ENCODE results near the gene SHC4.

Gene SHC4

DNA sequence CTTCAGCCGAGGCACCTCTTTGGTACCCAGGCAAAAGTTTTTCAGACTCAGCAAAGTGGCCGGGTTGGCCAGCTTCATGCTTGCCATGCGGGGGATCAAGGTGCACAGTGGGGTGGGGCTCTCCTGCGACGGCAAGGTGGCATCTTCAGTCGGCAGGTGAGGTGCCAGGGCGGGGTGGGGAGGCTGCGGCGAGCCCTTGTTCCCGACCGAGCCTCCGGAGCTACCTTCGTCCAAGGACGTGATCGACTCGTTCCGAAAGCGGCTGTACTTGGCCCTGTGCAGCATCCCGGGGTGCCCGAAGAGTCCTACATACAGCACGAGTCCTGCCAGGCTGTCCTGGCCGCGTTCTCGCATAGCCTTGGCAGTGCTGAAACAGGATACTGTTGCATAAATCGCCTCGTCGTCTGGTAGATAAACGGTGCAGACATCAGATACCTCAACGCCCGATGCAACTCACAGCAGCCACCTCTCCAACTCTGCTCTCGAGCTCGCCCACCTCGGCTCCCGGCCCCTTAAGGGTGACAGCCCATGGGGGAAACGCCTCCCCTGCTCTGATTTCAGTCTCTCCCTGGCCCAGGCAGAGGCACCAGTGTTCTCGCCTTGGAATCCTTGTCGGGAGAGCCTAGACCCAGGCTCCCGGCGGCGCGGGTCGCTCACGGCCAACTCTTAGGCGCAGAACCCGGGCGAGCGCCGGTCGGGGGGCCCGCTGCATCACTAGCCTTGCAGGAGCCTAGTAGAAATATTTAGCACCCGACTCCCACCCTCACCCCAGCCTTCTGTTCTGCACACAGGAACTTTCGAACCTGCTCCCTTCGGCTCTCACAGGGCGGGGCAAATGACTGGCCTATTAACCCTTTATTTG, 826 bp downstream of the SHC4 start:
- peak overlapping the region; percentile 51 for H3K4me3 ChIP-seq (replicated peaks; ENCODE audit: low read depth, low read length)
- TF ChIP-seq, protein P1, sequence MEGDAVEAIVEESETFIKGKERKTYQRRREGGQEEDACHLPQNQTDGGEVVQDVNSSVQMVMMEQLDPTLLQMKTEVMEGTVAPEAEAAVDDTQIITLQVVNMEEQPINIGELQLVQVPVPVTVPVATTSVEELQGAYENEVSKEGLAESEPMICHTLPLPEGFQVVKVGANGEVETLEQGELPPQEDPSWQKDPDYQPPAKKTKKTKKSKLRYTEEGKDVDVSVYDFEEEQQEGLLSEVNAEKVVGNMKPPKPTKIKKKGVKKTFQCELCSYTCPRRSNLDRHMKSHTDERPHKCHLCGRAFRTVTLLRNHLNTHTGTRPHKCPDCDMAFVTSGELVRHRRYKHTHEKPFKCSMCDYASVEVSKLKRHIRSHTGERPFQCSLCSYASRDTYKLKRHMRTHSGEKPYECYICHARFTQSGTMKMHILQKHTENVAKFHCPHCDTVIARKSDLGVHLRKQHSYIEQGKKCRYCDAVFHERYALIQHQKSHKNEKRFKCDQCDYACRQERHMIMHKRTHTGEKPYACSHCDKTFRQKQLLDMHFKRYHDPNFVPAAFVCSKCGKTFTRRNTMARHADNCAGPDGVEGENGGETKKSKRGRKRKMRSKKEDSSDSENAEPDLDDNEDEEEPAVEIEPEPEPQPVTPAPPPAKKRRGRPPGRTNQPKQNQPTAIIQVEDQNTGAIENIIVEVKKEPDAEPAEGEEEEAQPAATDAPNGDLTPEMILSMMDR (IDR thresholded peaks at IDR 0.05; ENCODE audit: low read depth, low read length, missing control alignments), result no peak
- DNase-seq (ENCODE audit: extremely low read depth, low read depth), result no peak

DNA sequence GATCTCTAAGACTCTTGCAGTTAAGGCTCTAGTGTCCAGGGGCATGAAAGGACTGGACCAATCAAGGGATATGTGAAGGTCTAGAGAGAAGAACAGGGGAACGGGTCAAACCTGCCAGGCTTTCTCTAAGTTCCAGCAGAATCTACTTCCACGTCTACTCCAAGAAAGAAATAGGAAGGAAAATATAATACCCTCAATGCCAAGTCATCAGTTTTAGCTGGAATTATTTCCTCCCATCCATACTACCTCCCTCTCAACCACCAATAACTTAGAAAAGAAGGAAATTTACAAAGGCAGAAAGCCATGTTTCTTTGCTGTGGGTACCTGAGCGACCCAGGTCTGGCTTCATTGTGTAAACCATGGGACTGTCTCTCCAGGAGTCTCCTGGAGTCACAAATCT, 7.8 kb downstream of the SHC4 start:
- no peak overlapping the region for H3K4me3 ChIP-seq (replicated peaks; ENCODE audit: low read depth, low read length)
- TF ChIP-seq, protein P1 (IDR thresholded peaks at IDR 0.05; ENCODE audit: low read depth, low read length, missing control alignments), result no peak
- DNase-seq (ENCODE audit: extremely low read depth, low read depth), result no peak

DNA sequence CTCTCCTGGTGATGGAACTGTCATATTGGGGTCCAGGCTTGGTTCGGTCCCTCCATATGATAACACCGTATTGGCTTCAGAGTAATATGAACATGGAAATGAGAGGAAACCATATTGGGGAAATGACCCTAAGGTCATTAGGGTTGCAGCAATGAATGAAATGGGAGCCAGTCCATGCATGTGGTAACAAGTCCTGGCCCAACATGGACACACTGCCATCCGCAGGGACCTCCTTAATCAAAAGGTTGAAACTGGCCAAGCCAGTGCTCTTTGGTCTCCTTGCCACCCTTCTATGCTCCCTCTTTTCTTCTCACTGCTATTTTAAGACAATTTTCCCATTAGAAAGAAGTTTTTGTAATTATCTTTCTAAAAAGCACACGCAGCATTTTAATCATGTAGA, 8.3 kb downstream of the SHC4 start:
- no peak for DNase-seq (ENCODE audit: extremely low read depth, low read depth)
- no peak overlapping the region for H3K4me3 ChIP-seq (replicated peaks; ENCODE audit: low read depth, low read length)
- TF ChIP-seq, protein P1 (IDR thresholded peaks at IDR 0.05; ENCODE audit: low read depth, low read length, missing control alignments), result no peak

DNA sequence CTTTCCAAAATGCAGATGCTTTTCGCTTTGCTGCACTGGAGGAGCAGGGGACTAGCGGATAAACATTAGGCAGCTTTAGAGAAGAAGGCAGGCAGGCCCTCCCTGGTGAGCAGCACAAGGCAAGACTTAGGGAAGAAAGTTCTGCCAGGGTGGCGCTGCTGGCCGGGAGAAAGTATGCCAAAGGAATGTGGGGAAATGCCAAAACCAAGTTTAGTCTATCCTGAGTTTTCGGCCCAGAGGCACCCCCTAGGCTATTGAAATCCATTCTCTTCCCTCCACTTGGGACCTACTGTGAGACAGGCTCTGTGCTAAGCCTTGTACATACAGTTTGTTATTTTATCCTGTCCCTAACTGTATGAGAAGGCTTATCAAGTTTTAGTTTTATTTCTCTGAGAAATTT, 9.2 kb downstream of the SHC4 start:
- H3K4me3 ChIP-seq (replicated peaks; ENCODE audit: low read depth, low read length), result no peak overlapping the region
- TF ChIP-seq, protein P1 (IDR thresholded peaks at IDR 0.05; ENCODE audit: low read depth, low read length, missing control alignments), result no peak
- DNase-seq (ENCODE audit: extremely low read depth, low read depth), result no peak

DNA sequence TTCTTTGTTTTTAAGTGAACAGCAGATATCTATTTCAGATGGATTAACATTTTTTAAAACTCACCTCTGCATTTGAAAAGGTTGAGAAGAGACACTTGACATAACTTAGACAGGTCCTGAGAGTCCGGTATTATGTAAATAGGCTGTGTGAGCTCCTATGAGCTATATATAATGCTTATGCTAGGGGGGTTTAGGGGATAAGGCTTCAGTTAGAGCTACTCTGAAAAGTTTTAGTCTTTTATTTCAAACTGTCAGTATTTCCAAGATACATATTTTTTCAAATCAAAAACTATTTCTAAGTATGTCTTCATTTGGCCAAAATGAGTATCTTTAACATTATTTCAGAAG, 16.9 kb downstream of the SHC4 start:
- no peak for DNase-seq (ENCODE audit: extremely low read depth, low read depth)
- TF ChIP-seq, protein P1 (IDR thresholded peaks at IDR 0.05; ENCODE audit: low read depth, low read length, missing control alignments), result no peak
- no peak overlapping the region for H3K4me3 ChIP-seq (replicated peaks; ENCODE audit: low read depth, low read length)

DNA sequence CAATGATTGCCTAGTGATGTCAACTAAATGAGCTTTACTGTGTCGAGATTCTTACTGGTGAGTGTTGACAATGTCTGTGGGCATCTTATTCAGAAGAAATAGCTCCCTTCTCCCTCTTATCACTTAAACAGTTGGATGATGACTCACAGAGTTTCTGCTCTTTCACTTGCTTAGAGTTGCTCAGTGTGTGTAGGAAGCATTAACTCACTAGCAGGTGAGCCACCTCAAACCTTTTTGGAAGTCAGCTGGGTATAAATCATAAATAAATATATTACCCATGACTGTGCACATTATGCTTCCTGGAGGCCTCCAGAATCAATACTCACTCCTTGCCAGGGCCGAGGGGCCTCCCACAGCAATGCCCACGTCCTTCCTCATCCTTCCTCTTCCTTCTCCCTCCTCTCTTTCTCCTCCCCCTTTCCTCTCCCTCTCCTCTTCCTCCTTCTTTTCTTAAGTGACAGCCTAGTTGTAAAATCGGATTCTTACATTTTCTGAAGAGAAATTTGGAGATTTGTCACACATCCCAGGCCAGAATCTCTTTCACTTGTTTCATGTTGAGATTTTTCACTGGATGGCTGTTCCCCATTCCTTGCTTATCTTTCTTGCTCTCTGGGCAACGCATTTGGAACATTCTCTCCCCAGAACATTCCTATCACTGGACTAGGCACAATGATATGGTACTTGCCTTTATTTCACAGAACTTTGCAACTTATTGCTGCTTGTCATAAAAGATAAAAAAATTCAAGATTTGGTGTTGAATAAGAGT, 17.5 kb downstream of the SHC4 start:
- no peak for DNase-seq (ENCODE audit: extremely low read depth, low read depth)
- TF ChIP-seq, protein P1 (IDR thresholded peaks at IDR 0.05; ENCODE audit: low read depth, low read length, missing control alignments), result no peak
- H3K4me3 ChIP-seq (replicated peaks; ENCODE audit: low read depth, low read length), result no peak overlapping the region

All from HFF-Myc (cell line).